H1 (cell line): ENCODE measurements around the gene CCDC116. TPM values are rescaled to one million over a fixed set of nuclear protein-coding genes. Genes with fewer than 3 reads are reported as not detected.
A peak's percentile ranks its signal among the peaks of the same experiment; 100 is the strongest.

Experiments
- CTCF ChIA-PET: fragments of 300-600 bp; sonication (Branson Sonifier 250); formaldehyde crosslinking; loops from one replicate; lab custom pipeline; 2021; ENCODE audit not compliant: partially characterized antibody; lab: Charles Lee
- POLR2A ChIA-PET: fragments of 300-600 bp; sonication (Branson Sonifier 250); formaldehyde crosslinking; loops from one replicate; lab custom pipeline; 2021; ENCODE audit warnings: inconsistent platforms; ENCODE audit not compliant: partially characterized antibody; lab: Charles Lee
- DNase-seq, 2 experiments: peaks; one replicate each; pipeline versions ENCODE4 v3.0.0 to v3.0.0-alpha.2; 2010 to 2022; ENCODE audit warnings: low spot score in 2 of 2, low read depth in 1 of 2, mixed read lengths in 1 of 2
- FAIRE-seq: peaks from 2 replicates; lab custom pipeline; 2011; peaks lifted over from hg19 to GRCh38; lab: Jason Lieb, UNC
- H2AFZ ChIP-seq: 2 replicates; pipeline ENCODE4 v1.8.1; 2012; ENCODE audit warnings: low read length, inconsistent platforms
- H2AK5ac ChIP-seq: 2 replicates; pipeline ENCODE4 v1.6.1; 2013; ENCODE audit warnings: low read depth, low read length
- H2BK120ac ChIP-seq: replicated peaks from 2 replicates; pipeline ENCODE3; 2013; ENCODE audit warnings: low read depth, low read length, inconsistent platforms
- H2BK12ac ChIP-seq: 2 replicates; pipeline ENCODE4 v1.6.1; 2013; ENCODE audit warnings: low read depth, low read length
- H2BK15ac ChIP-seq: 2 replicates; pipeline ENCODE4 v1.6.1; 2013; ENCODE audit warnings: low read length
- H2BK20ac ChIP-seq: 2 replicates; pipeline ENCODE4 v1.6.1; 2013; ENCODE audit warnings: low read length
- H2BK5ac ChIP-seq: 2 replicates; pipeline ENCODE4 v1.6.1; 2013; ENCODE audit warnings: low read depth, low read length
- H3K14ac ChIP-seq: 2 replicates; pipeline ENCODE4 v1.6.1; 2013; ENCODE audit warnings: inconsistent platforms; ENCODE audit not compliant: insufficient read length
- H3K18ac ChIP-seq: 2 replicates; pipeline ENCODE4 v1.6.1; 2013; ENCODE audit warnings: low read length; ENCODE audit errors: extremely low read depth
- H3K23ac ChIP-seq: 2 replicates; pipeline ENCODE4 v1.6.1; 2013; ENCODE audit warnings: inconsistent platforms; ENCODE audit not compliant: insufficient read length
- H3K23me2 ChIP-seq: 2 replicates; pipeline ENCODE4 v1.6.1; 2013; ENCODE audit warnings: low read depth, low read length
- H3K27ac ChIP-seq: 2 replicates; pipeline ENCODE4 v1.6.1; 2011; ENCODE audit warnings: low read depth, low read length, inconsistent platforms
- H3K27me3 ChIP-seq, 4 experiments: replicated peaks in 1 of 4; 1 replicate in 1 of 4; 2 replicates in 3 of 4; pipeline versions ENCODE4 v1.6.1 to v1.8.1; 2011 to 2013; ENCODE audit warnings: low read length in 3 of 4, mild to moderate bottlenecking in 3 of 4, inconsistent platforms in 2 of 4, mixed read lengths in 2 of 4, moderate library complexity in 1 of 4; ENCODE audit not compliant: control insufficient read depth in 3 of 4, insufficient read depth in 3 of 4; ENCODE audit errors: extremely low read depth in 1 of 4
- H3K36me3 ChIP-seq, 4 experiments: 2 replicates each; pipeline versions ENCODE4 v1.6.1 to v1.8.1; 2011 to 2013; ENCODE audit warnings: mild to moderate bottlenecking in 4 of 4, low read length in 3 of 4, moderate library complexity in 2 of 4, control low read depth in 1 of 4, inconsistent platforms in 1 of 4; ENCODE audit not compliant: insufficient read depth in 4 of 4, control insufficient read depth in 2 of 4
- H3K4ac ChIP-seq: replicated peaks from 2 replicates; pipeline ENCODE3; 2013; ENCODE audit warnings: low read length, low read depth, mixed read lengths, inconsistent platforms; ENCODE audit not compliant: insufficient read length
- H3K4me1 ChIP-seq, 4 experiments: replicated peaks in 1 of 4; 1 replicate in 1 of 4; 2 replicates in 3 of 4; pipeline versions ENCODE4 v1.6.1 to v1.8.1; 2011 to 2013; ENCODE audit warnings: low read length in 3 of 4, inconsistent platforms in 2 of 4, mixed read lengths in 1 of 4; ENCODE audit not compliant: insufficient read depth in 4 of 4, control insufficient read depth in 3 of 4
- H3K4me2 ChIP-seq, 2 experiments: 2 replicates each; pipeline versions ENCODE4 v1.6.1 to v1.8.1; 2011 to 2013; ENCODE audit warnings: low read depth in 2 of 2, low read length in 2 of 2, control low read depth in 1 of 2, inconsistent platforms in 1 of 2, mild to moderate bottlenecking in 1 of 2; ENCODE audit not compliant: insufficient read depth in 1 of 2
- H3K4me3 ChIP-seq, 4 experiments: fragments of 200-600, 300-600 bp in 1 of 4; sonication (generic), shearing (Covaris generic), sonication (Bioruptor Twin) in 1 of 4; 2 replicates each; pipeline versions ENCODE4 v1.5.1 to v1.8.1; 2011 to 2016; ENCODE audit warnings: low read length in 4 of 4, low read depth in 3 of 4, control low read depth in 2 of 4, inconsistent platforms in 2 of 4, mild to moderate bottlenecking in 2 of 4, mixed read lengths in 1 of 4, moderate library complexity in 1 of 4; ENCODE audit not compliant: insufficient read depth in 2 of 4; ENCODE audit errors: extremely low read depth in 1 of 4
- H3K56ac ChIP-seq: replicated peaks from 2 replicates; pipeline ENCODE3; 2013; ENCODE audit warnings: low read depth, mild to moderate bottlenecking, mixed read lengths, low read length, inconsistent platforms; ENCODE audit not compliant: insufficient read length
- H3K79me1 ChIP-seq: 2 replicates; pipeline ENCODE4 v1.6.1; 2013; ENCODE audit warnings: low read depth, low read length, control low read depth
- H3K79me2 ChIP-seq, 2 experiments: 2 replicates each; pipeline versions ENCODE4 v1.6.1 to v1.8.1; 2012 to 2013; ENCODE audit warnings: low read length in 2 of 2, mild to moderate bottlenecking in 2 of 2, inconsistent platforms in 1 of 2; ENCODE audit not compliant: insufficient read depth in 2 of 2, control insufficient read depth in 1 of 2
- H3K9ac ChIP-seq, 4 experiments: replicated peaks in 1 of 4; 1 replicate in 1 of 4; 2 replicates in 3 of 4; pipeline versions ENCODE4 v1.6.1 to v1.8.1; 2011 to 2013; ENCODE audit warnings: low read depth in 3 of 4, low read length in 3 of 4, control low read depth in 2 of 4, mild to moderate bottlenecking in 2 of 4, moderate library complexity in 2 of 4, inconsistent platforms in 1 of 4; ENCODE audit errors: extremely low read depth in 1 of 4
- H3K9me3 ChIP-seq, 2 experiments: 2 replicates each; pipeline versions ENCODE4 v1.6.1 to v1.8.1; 2012 to 2013; ENCODE audit warnings: mild to moderate bottlenecking in 2 of 2, moderate library complexity in 2 of 2, control low read depth in 1 of 2, inconsistent platforms in 1 of 2, low read depth in 1 of 2, low read length in 1 of 2, mixed read lengths in 1 of 2; ENCODE audit not compliant: insufficient read depth in 2 of 2
- H4K20me1 ChIP-seq, 2 experiments: replicated peaks in 1 of 2; 2 replicates each; pipeline versions ENCODE3 to v1.8.1; 2011 to 2013; ENCODE audit warnings: inconsistent platforms in 2 of 2, low read length in 2 of 2, mild to moderate bottlenecking in 1 of 2; ENCODE audit not compliant: insufficient read depth in 2 of 2, control insufficient read depth in 1 of 2
- H4K5ac ChIP-seq: 2 replicates; pipeline ENCODE4 v1.6.1; 2013; ENCODE audit warnings: low read length, low read depth, mixed read lengths, inconsistent platforms; ENCODE audit not compliant: insufficient read length
- H4K8ac ChIP-seq: 2 replicates; pipeline ENCODE4 v1.8.0; 2013; ENCODE audit warnings: mild to moderate bottlenecking, moderate library complexity, low read length, inconsistent platforms; ENCODE audit not compliant: insufficient read depth; ENCODE audit errors: extremely low read depth
- H4K91ac ChIP-seq: replicated peaks from 2 replicates; pipeline ENCODE3; 2013; ENCODE audit warnings: low read length, mixed read lengths, inconsistent platforms; ENCODE audit not compliant: insufficient read length
- ASH2L ChIP-seq: fragments of 200-600, 300-600 bp; sonication (generic); IDR thresholded peaks from one replicate; pipeline ENCODE4 v1.7.1; 2017; ENCODE audit warnings: low read length
- CHD2 ChIP-seq: IDR thresholded peaks from 2 replicates; pipeline ENCODE4 v1.6.1; 2012; ENCODE audit warnings: low read length, improper control_type of control experiment
- EZH2 ChIP-seq: fragments of 200-600 bp; sonication (generic); IDR thresholded peaks from 2 replicates; pipeline ENCODE4 v1.7.1; 2012; ENCODE audit warnings: low read depth, mild to moderate bottlenecking, moderate library complexity, low read length, inconsistent platforms; ENCODE audit not compliant: severe bottlenecking
- GTF2F1 ChIP-seq: IDR thresholded peaks from 2 replicates; pipeline ENCODE4 v1.6.1; 2012; ENCODE audit warnings: low read depth, low read length, improper control_type of control experiment, borderline replicate concordance
- HDAC2 ChIP-seq, 2 experiments: fragments of 300-600 bp in 1 of 2; sonication (generic) in 1 of 2; IDR thresholded peaks; 2 replicates each; pipeline ENCODE4 v1.6.1; 2011 to 2012; ENCODE audit warnings: low read depth in 2 of 2, low read length in 2 of 2, mild to moderate bottlenecking in 2 of 2, moderate library complexity in 2 of 2, borderline replicate concordance in 1 of 2, inconsistent platforms in 1 of 2
- JUND ChIP-seq: IDR thresholded peaks from 2 replicates; pipeline ENCODE4 v1.6.1; 2011; ENCODE audit warnings: mild to moderate bottlenecking, improper control_type of control experiment, low read length
- RNF2 ChIP-seq: fragments of 200-900, 300-1000 bp; sonication (generic); IDR thresholded peaks from 2 replicates; pipeline ENCODE4 v1.7.1; 2016; ENCODE audit warnings: borderline replicate concordance, low read depth, mild to moderate bottlenecking, antibody characterized with exemption, low read length; ENCODE audit not compliant: poor library complexity, severe bottlenecking; ENCODE audit errors: missing control alignments
- RXRA ChIP-seq: IDR thresholded peaks from 2 replicates; pipeline ENCODE4 v1.6.1; 2011; ENCODE audit warnings: low read depth, mild to moderate bottlenecking, low read length, moderate library complexity; ENCODE audit not compliant: insufficient read depth
- SP2 ChIP-seq: IDR thresholded peaks from 2 replicates; pipeline ENCODE4 v1.6.1; 2012; ENCODE audit warnings: mild to moderate bottlenecking, low read length, inconsistent platforms
- TAF7 ChIP-seq: optimal IDR thresholded peaks from 2 replicates; pipeline ENCODE3; 2011; ENCODE audit warnings: low read depth, mild to moderate bottlenecking, inconsistent platforms, low read length, moderate library complexity, borderline replicate concordance
- TEAD4 ChIP-seq: IDR thresholded peaks from 2 replicates; pipeline ENCODE4 v1.6.1; 2012; ENCODE audit warnings: low read depth, low read length, inconsistent platforms, mixed read lengths
- WGBS, 2 experiments: shearing (Covaris generic) in 1 of 2; methylation state at CpG; one replicate each; pipeline versions ENCODE4 v1.1.6 to v1.1.7; 2013 to 2015; ENCODE audit warnings: low lambda C conversion rate in 2 of 2, mixed read lengths in 2 of 2, inconsistent platforms in 1 of 2, low coverage in 1 of 2, missing lambda C conversion rate in 1 of 2; ENCODE audit not compliant: insufficient replicate concordance in 2 of 2, insufficient coverage in 1 of 2, insufficient read length in 1 of 2; ENCODE audit errors: extremely low coverage in 1 of 2, missing lambda C conversion rate in 1 of 2; 5-methylcytosine and 5-hydroxymethylcytosine counted together
- polyA plus RNA-seq, 7 experiments: library from polyadenylated mRNA; depleted of rRNA in 3 of 7; stranded (reverse) in 5 of 7; unstranded in 2 of 7; fragments of >200 nt in 5 of 7; fragments of 200-250 nt in 2 of 7; gene quantifications; 1 replicate in 5 of 7; 2 replicates in 1 of 7; 4 replicates in 1 of 7; pipeline versions ENCODE4 v1.2.1 to v1.2.3, GENCODE V29; 2011 to 2013; ENCODE audit warnings: missing spikeins in 2 of 7, mixed read lengths in 2 of 7
- total RNA-seq: library from RNA; stranded (reverse); fragmentation: NEBNext Ultra II Directional; extraction: Animal tissue kit (Norgen Biotek cat#: 25700); gene quantifications from 2 replicates; pipeline ENCODE4 v1.2.1, GENCODE V29; 2021
- TF ChIP-seq, protein P1 (sequence below): IDR thresholded peaks from 2 replicates; pipeline ENCODE4 v1.6.1; 2012; ENCODE audit warnings: inconsistent platforms

Gene CCDC116
- total and polyA plus RNA-seq, 2 of the 8 experiments (the other 6 are each of a cell fraction or from before 2014, with no cell fraction given): 0.08 TPM; not detected in 1

GRCh38 chr22:21650280-21650679, 17.7 kb downstream of the CCDC116 start:
- no peak overlapping the region for H2BK120ac ChIP-seq
- H3K4me2 ChIP-seq: peak overlapping the region in 1 of 2 experiments; percentile 97; a peak in 2 of 4 replicates
- peaks cover 3 to 14% (median 7%) of the 10 kb centered on the region in 4 experiments; a peak in 6 of 7 replicates for H3K4me1 ChIP-seq
- H2BK20ac ChIP-seq: no peak overlapping the region
- whole genome bisulfite sequencing, 2 experiments: 86% methylated on average over 7 of the region's 7 CpGs; no CpG with 5 or more reads in 1 of the 2 experiments
- H3K4ac ChIP-seq: no peak overlapping the region
- no peak overlapping the region for H3K23ac ChIP-seq
- CTCF ChIA-PET: interaction anchor here (4.1 to 22.2 kb wide), 2 partner anchors 8 to 23 kb away, joined by 22 to 499 read pairs; partner anchors contain the start of genes CCDC116, SDF2L1 and YDJC
- DNase-seq (no peak), FAIRE-seq (no peak)
- no peak overlapping the region for H2BK5ac ChIP-seq
- no peaks in the 10 kb centered on the region for H3K27me3 ChIP-seq
- H3K9ac ChIP-seq: no peak overlapping the region
- peaks cover 7% of the 10 kb centered on the region; the same call in 1 of the 2 replicates for H3K79me1 ChIP-seq
- peaks cover 7 to 13% of the 10 kb centered on the region in 2 experiments for H4K20me1 ChIP-seq
- H2BK15ac ChIP-seq: no peak overlapping the region
- H3K23me2 ChIP-seq: peaks cover 5% of the 10 kb centered on the region; the same call in 1 of the 2 replicates
- POLR2A ChIA-PET: interaction anchor here (0.8 to 5.9 kb wide), 4 partner anchors 8 to 35 kb away, joined by 3 to 42 read pairs (median 4); partner anchors contain the start of genes PPIL2 and SDF2L1
- H3K14ac ChIP-seq: no peak overlapping the region
- no peak overlapping the region for H3K27ac ChIP-seq
- H3K4me3 ChIP-seq: peak overlapping the region in 1 of 4 experiments; percentile 80; a peak in 1 of 8 replicates
- no peak overlapping the region for H2AFZ ChIP-seq
- no peak overlapping the region for H4K91ac ChIP-seq
- no peak overlapping the region for H4K5ac ChIP-seq
- no peak overlapping the region for H2AK5ac ChIP-seq
- H4K8ac ChIP-seq: no peak overlapping the region
- TF ChIP-seq GTF2F1 (no peak), TAF7 (no peak), SP2 (no peak), RXRA (no peak), HDAC2 (IDR thresholded peaks at IDR 0.05; ENCODE audit: borderline replicate concordance in 1 of 2, low read depth in 2 of 2, low read length in 2 of 2) (no peak), ASH2L (no peak), JUND (no peak), CHD2 (no peak), TEAD4 (no peak), RNF2 (no peak), EZH2 (no peak)
- TF ChIP-seq, protein P1, sequence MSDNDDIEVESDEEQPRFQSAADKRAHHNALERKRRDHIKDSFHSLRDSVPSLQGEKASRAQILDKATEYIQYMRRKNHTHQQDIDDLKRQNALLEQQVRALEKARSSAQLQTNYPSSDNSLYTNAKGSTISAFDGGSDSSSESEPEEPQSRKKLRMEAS: no peak
- H3K36me3 ChIP-seq: peaks cover 10 to 15% (median 14%) of the 10 kb centered on the region in 4 experiments; a peak in 6 of 8 replicates
- no peaks in the 10 kb centered on the region for H3K9me3 ChIP-seq
- H3K79me2 ChIP-seq: peaks cover 0 to 4% of the 10 kb centered on the region in 2 experiments; a peak in 1 of 4 replicates
- H3K18ac ChIP-seq: no peak overlapping the region
- no peak overlapping the region for H2BK12ac ChIP-seq
- no peak overlapping the region for H3K56ac ChIP-seq
